GM18858 (cell line): ENCODE measurements around the gene ABCC4.

Experiments used
- ATAC-seq: cut with Tn5 transposase; IDR thresholded peaks from one replicate; pipeline ENCODE4 v1.9.1; 2021; ENCODE audit not compliant: unreplicated experiment

The ABCC4 gene

GRCh38 chr13:95073747-95074311, 227.4 kb downstream of the ABCC4 start:
- ATAC-seq, result no peak

GRCh38 chr13:95067303-95067702, 233.9 kb downstream of the ABCC4 start:
- no peak for ATAC-seq

- ATAC-seq, result no peak
These were observed 241.2 kb downstream of the ABCC4 start for GRCh38 chr13:95060014-95060519.

GRCh38 chr13:95059306-95059705, 241.9 kb downstream of the ABCC4 start:
- ATAC-seq, result no peak

GRCh38 chr13:95058680-95059079, 242.6 kb downstream of the ABCC4 start:
- no peak for ATAC-seq

GRCh38 chr13:95056266-95056665, 245.0 kb downstream of the ABCC4 start:
- ATAC-seq, result no peak

GRCh38 chr13:95050800-95051615, 250.2 kb downstream of the ABCC4 start:
- ATAC-seq, result peak; percentile 70

- no peak for ATAC-seq
These were observed 251.5 kb downstream of the ABCC4 start for GRCh38 chr13:95049772-95050171.

- no peak for ATAC-seq
These were observed 256.6 kb downstream of the ABCC4 start for GRCh38 chr13:95044452-95045205.

- no peak for ATAC-seq
These were observed 261.8 kb downstream of the ABCC4 start for GRCh38 chr13:95039415-95039814.

GRCh38 chr13:95038949-95039348, 262.3 kb downstream of the ABCC4 start:
- ATAC-seq, result no peak

GRCh38 chr13:95035311-95036109, 265.7 kb downstream of the ABCC4 start:
- ATAC-seq, result no peak

GRCh38 chr13:95033890-95034289, 267.4 kb downstream of the ABCC4 start:
- peak; percentile 60 for ATAC-seq

GRCh38 chr13:95032121-95032520, 269.1 kb downstream of the ABCC4 start:
- no peak for ATAC-seq

- no peak for ATAC-seq
These were observed 270.4 kb downstream of the ABCC4 start for GRCh38 chr13:95030821-95031343.

GRCh38 chr13:95027638-95028037, 273.6 kb downstream of the ABCC4 start:
- ATAC-seq, result no peak

GRCh38 chr13:95025116-95025515, 276.1 kb downstream of the ABCC4 start:
- ATAC-seq, result no peak

GRCh38 chr13:95023405-95023804, 277.8 kb downstream of the ABCC4 start:
- ATAC-seq, result no peak

GRCh38 chr13:95020298-95020987, 280.8 kb downstream of the ABCC4 start:
- no peak for ATAC-seq

GRCh38 chr13:95019886-95020285, 281.4 kb downstream of the ABCC4 start:
- no peak for ATAC-seq
